Urinary bladder (tissue), 4 donors: ENCODE results near the gene POLR1D. TPM values are rescaled to one million over a fixed set of nuclear protein-coding genes. Genes with fewer than 3 reads are reported as not detected.

Experiments used
- DNase-seq: peaks from one replicate; pipeline ENCODE4 v3.0.0-alpha.2; 2015; ENCODE audit errors: extremely low spot score
- H3K27ac ChIP-seq: one replicate; pipeline ENCODE4 v1.5.1; 2013; ENCODE audit warnings: low read depth, mild to moderate bottlenecking, moderate library complexity
- H3K36me3 ChIP-seq: one replicate; pipeline ENCODE4 v1.6.1; 2013; ENCODE audit warnings: mild to moderate bottlenecking, moderate library complexity; ENCODE audit not compliant: insufficient read depth
- H3K4me1 ChIP-seq: one replicate; pipeline ENCODE4 v1.6.1; 2013; ENCODE audit warnings: mild to moderate bottlenecking, moderate library complexity; ENCODE audit not compliant: insufficient read depth
- H3K4me3 ChIP-seq: one replicate; pipeline ENCODE4 v1.5.1; 2013; ENCODE audit warnings: low read depth, low read length
- WGBS: extraction: QIAGEN DNeasy Blood & Tissue Kit; methylation state at CpG from one replicate; pipeline ENCODE4 v1.1.7; 2013; 5-methylcytosine and 5-hydroxymethylcytosine counted together
- polyA plus RNA-seq: library from polyadenylated mRNA; stranded (reverse); fragments of 200-250 nt; gene quantifications from one replicate; pipeline ENCODE4 v1.2.3, GENCODE V29; 2013
- total RNA-seq: library from RNA; depleted of rRNA; stranded (reverse); fragments of >200 nt; gene quantifications from one replicate; pipeline ENCODE4 v1.2.3, GENCODE V29; 2014
- donor health status: healthy with polysubstance abuse.
- donor health status: healthy.

The POLR1D gene
- total and polyA plus RNA-seq, 2 donors = 64.5 to 132 TPM

DNA sequence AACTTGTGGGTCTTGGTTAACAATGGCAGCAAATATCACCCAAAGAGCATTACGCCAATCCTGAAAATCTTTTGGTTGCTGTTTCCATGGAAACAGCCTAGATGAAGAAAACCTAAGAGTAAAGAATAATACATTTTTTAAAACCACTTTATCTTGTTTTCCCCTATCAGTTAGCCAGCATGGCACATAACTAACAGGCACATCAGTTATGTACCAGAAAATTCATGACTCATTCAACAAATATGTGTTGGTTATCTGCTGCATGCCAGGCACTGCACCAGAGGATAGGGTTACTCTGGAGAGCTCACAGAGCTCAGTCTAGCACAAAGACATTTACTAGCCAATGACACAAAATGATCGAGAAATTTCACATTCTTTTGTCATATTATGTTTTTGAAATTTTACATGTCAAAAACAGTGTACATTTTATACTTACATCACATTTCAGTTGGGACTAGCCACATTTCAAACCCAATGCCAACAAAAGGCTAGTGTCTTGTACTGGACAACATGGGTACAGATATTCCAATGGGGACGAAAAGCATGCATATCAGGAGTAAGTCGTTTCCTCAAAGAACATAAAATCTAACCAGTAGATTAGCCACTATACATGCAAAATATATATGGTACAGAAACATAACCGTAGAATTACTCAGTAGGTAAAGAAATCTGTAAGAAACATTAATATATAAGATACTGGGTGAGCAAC lies 21.7 kb upstream of the POLR1D start:
- Histone ChIP-seq H3K4me1 (no peaks in the 10 kb centered on the region), H3K4me3 (no peak overlapping the region), H3K27ac (no peak overlapping the region), H3K36me3 (no peaks in the 10 kb centered on the region)
- DNase-seq = no peak
- 71% methylated on average over 5 of the region's 5 CpGs for WGBS

DNA sequence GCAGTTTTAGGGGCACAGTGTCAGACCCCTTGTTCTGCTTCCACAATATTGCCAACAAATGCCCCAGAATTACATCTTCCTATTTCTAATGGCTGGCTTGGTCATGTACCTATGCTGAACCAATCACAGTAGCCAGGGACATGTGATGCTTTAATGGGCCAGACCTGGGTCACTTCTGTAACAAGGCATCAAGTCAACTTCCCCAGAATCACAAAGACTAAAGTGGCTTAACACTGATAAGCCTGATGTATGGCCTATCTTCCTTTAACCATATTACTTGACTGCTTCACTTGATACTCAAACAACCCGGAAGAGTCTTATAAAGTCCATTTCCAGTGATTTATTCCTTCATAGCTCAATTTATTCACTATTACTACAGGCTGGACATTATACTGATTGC lies 21.0 kb upstream of the POLR1D start:
- Histone ChIP-seq H3K27ac (no peak overlapping the region), H3K4me1 (no peaks in the 10 kb centered on the region), H3K4me3 (no peak overlapping the region), H3K36me3 (no peaks in the 10 kb centered on the region)
- 76% methylated on average over 1 of the region's 1 CpG for WGBS
- DNase-seq = no peak

- Histone ChIP-seq H3K4me3 (no peak overlapping the region), H3K36me3 (no peaks in the 10 kb centered on the region), H3K4me1 (no peaks in the 10 kb centered on the region), H3K27ac (no peak overlapping the region)
- WGBS = 95% methylated on average over 2 of the region's 2 CpGs
- no peak for DNase-seq
Observed at GRCh38 chr13:27601208-27601607, 20.5 kb upstream of the POLR1D start.

DNA sequence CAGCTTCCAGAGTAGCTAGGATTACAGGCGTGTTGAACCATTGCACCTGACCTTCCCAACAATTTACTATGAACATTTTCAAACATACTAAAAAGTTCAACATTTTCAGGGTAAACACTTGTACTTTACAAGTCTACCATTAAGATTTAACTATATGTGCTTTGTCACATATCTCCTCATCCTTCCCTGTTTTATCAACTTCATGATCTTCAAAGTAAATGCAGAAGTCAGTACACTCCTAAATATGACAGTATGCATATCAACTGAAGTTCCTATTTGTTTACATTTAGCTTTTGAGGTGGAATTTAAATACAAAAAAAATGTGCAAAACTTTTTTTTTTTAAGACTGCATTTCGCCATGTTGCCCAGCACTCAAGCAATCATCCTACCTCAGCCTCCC lies 19.9 kb upstream of the POLR1D start:
- DNase-seq = no peak
- Histone ChIP-seq H3K4me1 (no peaks in the 10 kb centered on the region), H3K4me3 (no peak overlapping the region), H3K36me3 (no peaks in the 10 kb centered on the region), H3K27ac (no peak overlapping the region)
- 99% methylated on average over 2 of the region's 2 CpGs for WGBS

- 95% methylated on average over 3 of the region's 3 CpGs for WGBS
- no peaks in the 10 kb centered on the region for H3K36me3 ChIP-seq
- H3K4me3 ChIP-seq = no peak overlapping the region
- DNase-seq = no peak
- H3K27ac ChIP-seq = no peak overlapping the region
- H3K4me1 ChIP-seq = no peaks in the 10 kb centered on the region
Observed at GRCh38 chr13:27605099-27605498, 16.6 kb upstream of the POLR1D start.

DNA sequence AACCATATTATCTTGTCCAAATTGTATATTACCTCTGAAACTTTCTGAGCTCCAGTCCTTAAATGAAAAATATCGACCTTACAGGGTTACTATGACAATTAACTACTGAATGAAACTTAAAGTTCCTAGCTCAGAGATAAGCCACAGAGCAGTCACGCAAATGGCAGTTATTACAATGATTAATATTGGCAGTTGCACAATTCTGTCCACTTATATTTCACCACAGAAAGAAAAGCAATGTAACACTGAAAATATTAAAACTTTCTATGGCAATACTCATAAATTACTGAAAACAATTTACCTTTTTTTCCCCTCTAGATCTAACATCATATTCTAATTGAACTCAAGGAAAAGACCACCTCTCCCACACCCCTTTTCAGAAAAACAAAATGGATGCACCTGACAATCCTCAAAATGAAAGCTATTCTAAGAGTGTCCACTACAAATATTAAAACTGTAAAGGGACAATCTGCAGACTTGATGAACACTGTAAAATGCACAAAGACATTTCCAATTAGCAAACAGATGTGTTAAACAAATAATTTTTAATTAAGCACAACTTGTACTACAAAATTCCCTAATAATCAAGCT lies 16.0 kb upstream of the POLR1D start:
- no peaks in the 10 kb centered on the region for H3K36me3 ChIP-seq
- H3K27ac ChIP-seq = no peak overlapping the region
- no peak for DNase-seq
- no peaks in the 10 kb centered on the region for H3K4me1 ChIP-seq
- WGBS = 79% methylated on average over 2 of the region's 2 CpGs
- H3K4me3 ChIP-seq = no peak overlapping the region

- no peaks in the 10 kb centered on the region for H3K4me1 ChIP-seq
- WGBS = 57% methylated on average over 4 of the region's 4 CpGs
- no peaks in the 10 kb centered on the region for H3K36me3 ChIP-seq
- H3K27ac ChIP-seq = no peak overlapping the region
- no peak for DNase-seq
- H3K4me3 ChIP-seq = no peak overlapping the region
Observed at GRCh38 chr13:27607125-27607524, 14.6 kb upstream of the POLR1D start.

DNA sequence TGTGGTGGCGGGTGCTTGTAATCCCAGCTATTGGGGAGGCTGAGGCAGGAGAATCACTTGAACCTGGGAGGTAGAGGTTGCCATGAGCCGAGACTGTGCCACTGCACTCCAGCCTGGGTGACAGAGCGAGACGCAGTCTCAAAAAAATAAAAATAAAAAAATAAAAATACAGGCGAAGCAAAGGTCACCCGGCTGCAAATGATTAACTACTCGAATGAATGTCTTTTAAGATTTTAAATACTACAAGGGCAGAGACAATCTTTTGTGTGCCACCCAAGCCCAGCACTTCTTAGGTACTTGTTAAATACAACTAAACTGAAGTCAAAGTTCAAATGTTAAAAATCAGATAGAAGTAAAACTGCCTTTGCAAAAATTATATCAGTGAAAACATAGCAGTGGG lies 8.1 kb upstream of the POLR1D start:
- no peaks in the 10 kb centered on the region for H3K36me3 ChIP-seq
- WGBS = 91% methylated on average over 7 of the region's 7 CpGs
- no peak overlapping the region for H3K27ac ChIP-seq
- DNase-seq = no peak
- no peaks in the 10 kb centered on the region for H3K4me1 ChIP-seq
- H3K4me3 ChIP-seq = no peak overlapping the region

- 84% methylated on average over 3 of the region's 3 CpGs for WGBS
- H3K4me3 ChIP-seq = no peak overlapping the region
- no peak overlapping the region for H3K27ac ChIP-seq
- no peaks in the 10 kb centered on the region for H3K4me1 ChIP-seq
- H3K36me3 ChIP-seq = no peaks in the 10 kb centered on the region
- DNase-seq = no peak
Observed at GRCh38 chr13:27617881-27618321, 3.8 kb upstream of the POLR1D start.

- no peak for DNase-seq
- 35% methylated on average over 10 of the region's 10 CpGs for WGBS
- no peak overlapping the region for H3K27ac ChIP-seq
- no peaks in the 10 kb centered on the region for H3K36me3 ChIP-seq
- peak overlapping the region; percentile 59 for H3K4me3 ChIP-seq
- H3K4me1 ChIP-seq = peaks cover 2% of the 10 kb centered on the region
Observed at GRCh38 chr13:27619093-27619727, 2.5 kb upstream of the POLR1D start.

DNA sequence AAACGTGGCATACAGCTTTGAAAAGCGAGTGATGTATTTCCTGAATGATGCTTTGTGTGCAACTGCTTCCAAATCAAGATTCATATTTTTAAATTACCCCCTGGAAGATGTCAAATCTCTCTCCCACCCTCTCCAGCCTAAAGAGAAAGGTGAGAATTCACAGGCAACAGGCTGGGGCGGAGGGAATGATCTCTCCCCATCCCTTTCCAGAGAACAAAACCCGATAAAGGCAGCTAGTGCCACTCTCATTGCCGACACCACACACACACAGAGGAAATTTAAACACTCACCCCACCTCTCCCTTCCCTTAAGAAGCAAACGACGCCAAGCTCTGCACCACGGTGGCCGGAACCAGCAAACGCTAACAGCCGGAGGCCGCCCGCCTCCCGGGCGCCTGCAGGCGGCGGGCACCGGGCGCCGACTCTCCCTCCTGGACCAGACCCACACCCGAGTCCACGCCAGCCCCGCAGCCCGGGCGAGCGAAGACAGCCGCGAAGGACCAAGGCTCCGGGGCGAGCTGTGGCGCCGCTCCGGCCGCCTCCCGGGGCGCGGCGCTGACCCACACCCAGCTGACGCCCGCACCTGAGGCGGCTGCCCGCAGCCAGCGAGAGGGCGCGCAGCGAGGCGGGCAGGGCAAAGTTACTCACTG lies 1.8 kb upstream of the POLR1D start:
- WGBS = under 1% methylated on average over 47 of the region's 47 CpGs
- no peaks in the 10 kb centered on the region for H3K36me3 ChIP-seq
- H3K27ac ChIP-seq = peak overlapping the region; percentile 90
- peaks cover 2% of the 10 kb centered on the region for H3K4me1 ChIP-seq
- peak overlapping the region; percentile 59 for H3K4me3 ChIP-seq
- DNase-seq = no peak

GRCh38 chr13:27620377-27621115 lies 1.1 kb upstream of the POLR1D start, which contains the start of gene LNX2:
TSS of gene LNX2 (minus strand) at chr13:27620529. CDS start at chr13:27581703, 38,826 bp downstream.
- H3K4me3 ChIP-seq = peak within 1 kb of the TSS; percentile 59
- peak; percentile 90 for DNase-seq
- no peaks in the 10 kb centered on the region for H3K36me3 ChIP-seq
- peaks cover 2% of the 10 kb centered on the region for H3K4me1 ChIP-seq
- peak within 1 kb of the TSS; percentile 98 for H3K27ac ChIP-seq
- under 1% methylated on average over 78 of the region's 79 CpGs for WGBS

GRCh38 chr13:27621116-27621365 lies 651 bp upstream of the POLR1D start:
- DNase-seq = no peak
- Histone ChIP-seq H3K27ac (peak overlapping the region; percentile 98), H3K4me1 (peaks cover 2% of the 10 kb centered on the region), H3K36me3 (no peaks in the 10 kb centered on the region), H3K4me3 (peak overlapping the region; percentile 59)
- 0% methylated on average over 8 of the region's 8 CpGs for WGBS
